GM23338 (cell line): ENCODE measurements around the gene ABCA4. TPM values are rescaled to one million over a fixed set of nuclear protein-coding genes. Genes with fewer than 3 reads are reported as not detected.

Experiments
- ATAC-seq: fragments of 200-7000 bp; cut with Tn5 transposase; 3 replicates; pipeline ENCODE4 v1.9.1; 2020
- DNase-seq: peaks from one replicate; pipeline ENCODE4 v3.0.0-alpha.2; 2015; ENCODE audit warnings: low spot score
- H2AFZ ChIP-seq: fragments of 200-600 bp; sonication (generic); 2 replicates; pipeline ENCODE4 v1.8.0; 2016; ENCODE audit warnings: antibody characterized with exemption, mild to moderate bottlenecking, moderate library complexity
- H3F3A ChIP-seq: fragments of 200-600 bp; sonication (generic); replicated peaks from 2 replicates; pipeline ENCODE4 v1.8.0; 2017; ENCODE audit warnings: antibody characterized with exemption, mixed run types, low read depth
- H3K27ac ChIP-seq: fragments of 200-600 bp; sonication (generic); 2 replicates; pipeline ENCODE4 v1.6.1; 2016; ENCODE audit warnings: low read depth
- H3K27me3 ChIP-seq: fragments of 200-600 bp; sonication (generic); 2 replicates; pipeline ENCODE4 v1.8.0; 2016; ENCODE audit warnings: mild to moderate bottlenecking, mixed run types, moderate library complexity; ENCODE audit not compliant: insufficient read depth
- H3K36me3 ChIP-seq: fragments of 200-600 bp; sonication (generic); 2 replicates; pipeline ENCODE4 v1.8.0; 2016; ENCODE audit warnings: mild to moderate bottlenecking; ENCODE audit not compliant: insufficient read depth
- H3K4me1 ChIP-seq: fragments of 200-600 bp; sonication (generic); 2 replicates; pipeline ENCODE4 v1.8.0; 2016; ENCODE audit warnings: mild to moderate bottlenecking, moderate library complexity; ENCODE audit not compliant: insufficient read depth
- H3K4me2 ChIP-seq: fragments of 200-600 bp; sonication (generic); 2 replicates; pipeline ENCODE4 v1.7.1; 2017; ENCODE audit warnings: mixed run types
- H3K4me3 ChIP-seq: fragments of 200-600 bp; sonication (generic); 2 replicates; pipeline ENCODE4 v1.6.1; 2016; ENCODE audit warnings: mixed run types
- H3K79me2 ChIP-seq: fragments of 200-600 bp; sonication (generic); replicated peaks from 2 replicates; pipeline ENCODE4 v1.8.0; 2017; ENCODE audit warnings: mild to moderate bottlenecking; ENCODE audit not compliant: insufficient read depth
- H3K9me2 ChIP-seq: fragments of 200-600 bp; sonication (generic); 2 replicates; pipeline ENCODE4 v1.8.0; 2017; ENCODE audit not compliant: insufficient read depth
- H4K20me1 ChIP-seq: fragments of 200-600 bp; sonication (generic); replicated peaks from 2 replicates; pipeline ENCODE4 v1.8.0; 2017; ENCODE audit warnings: mild to moderate bottlenecking; ENCODE audit not compliant: insufficient read depth
- H3K27ac Mint-ChIP-seq: 2 replicates; pipeline ENCODE4 v1.8.0; 2020; ENCODE audit warnings: inconsistent platforms, mild to moderate bottlenecking, moderate library complexity, mixed read lengths
- H3K27me3 Mint-ChIP-seq: 3 replicates; pipeline ENCODE4 v1.8.0; 2022; ENCODE audit warnings: low read depth, mild to moderate bottlenecking, moderate library complexity, mixed read lengths, inconsistent platforms; ENCODE audit not compliant: insufficient read depth, poor library complexity
- H3K36me3 Mint-ChIP-seq: 3 replicates; pipeline ENCODE4 v1.8.0; 2021; ENCODE audit warnings: low read depth, mild to moderate bottlenecking, inconsistent platforms, moderate library complexity, mixed read lengths
- H3K4me1 Mint-ChIP-seq: 3 replicates; pipeline ENCODE4 v1.8.0; 2020; ENCODE audit warnings: mild to moderate bottlenecking, inconsistent platforms, mixed read lengths
- H3K4me3 Mint-ChIP-seq: 3 replicates; pipeline ENCODE4 v1.8.0; 2021; ENCODE audit warnings: moderate library complexity, mild to moderate bottlenecking, inconsistent platforms, mixed read lengths
- H3K9me3 Mint-ChIP-seq: 3 replicates; pipeline ENCODE4 v1.8.0; 2020; ENCODE audit warnings: moderate library complexity, mild to moderate bottlenecking, inconsistent platforms, mixed read lengths
- EZH2phosphoT487 ChIP-seq: fragments of 200-600 bp; sonication (generic); IDR thresholded peaks from one replicate; pipeline ENCODE4 v1.8.1; 2018; ENCODE audit warnings: antibody characterized with exemption; ENCODE audit not compliant: unreplicated experiment
- JUNB ChIP-seq: IDR thresholded peaks from one replicate; pipeline ENCODE4 v1.6.1; 2016; ENCODE audit warnings: antibody characterized with exemption; ENCODE audit not compliant: unreplicated experiment
- NANOG ChIP-seq: IDR thresholded peaks from 2 replicates; pipeline ENCODE4 v1.6.1; 2016; ENCODE audit warnings: antibody characterized with exemption, borderline replicate concordance
- ZNF114 ChIP-seq: fragments of 250-450 bp; sonication (Bioruptor Pico); IDR thresholded peaks from 2 replicates; pipeline ENCODE4 v1.5.0; 2020; ENCODE audit warnings: mild to moderate bottlenecking, moderate library complexity
- ZNF331 ChIP-seq: fragments of 250-450 bp; sonication (Bioruptor Pico); IDR thresholded peaks from 2 replicates; pipeline ENCODE4 v1.5.0; 2020; ENCODE audit warnings: low read depth, mild to moderate bottlenecking, moderate library complexity
- polyA plus RNA-seq: library from polyadenylated mRNA; unstranded; fragments of >200 nt; fragmentation: Nextera tagmentation; extraction: Ambion mirVana; gene quantifications from 2 replicates; pipeline ENCODE4 v1.2.1, GENCODE V29; 2016
- total RNA-seq: library from RNA; depleted of rRNA; stranded (reverse); fragments of >200 nt; shearing (Covaris generic); gene quantifications from 2 replicates; pipeline ENCODE4 v1.2.3, GENCODE V29; 2014
- TF ChIP-seq, protein P1 (sequence below): fragments of 250-450 bp; sonication (Bioruptor Pico); IDR thresholded peaks from 2 replicates; pipeline ENCODE4 v1.5.0; 2020; ENCODE audit warnings: mild to moderate bottlenecking, moderate library complexity
- TF ChIP-seq, protein P2 (sequence below): IDR thresholded peaks from 2 replicates; pipeline ENCODE4 v1.6.1; 2016; ENCODE audit warnings: antibody characterized with exemption
- TF ChIP-seq, protein P3 (sequence below): IDR thresholded peaks from one replicate; pipeline ENCODE4 v1.6.1; 2018; ENCODE audit warnings: antibody characterized with exemption; ENCODE audit not compliant: unreplicated experiment

ABCA4 gene
- total and polyA plus RNA-seq, 2 experiments from 2014 or later: not detected

- TF ChIP-seq, protein P1, sequence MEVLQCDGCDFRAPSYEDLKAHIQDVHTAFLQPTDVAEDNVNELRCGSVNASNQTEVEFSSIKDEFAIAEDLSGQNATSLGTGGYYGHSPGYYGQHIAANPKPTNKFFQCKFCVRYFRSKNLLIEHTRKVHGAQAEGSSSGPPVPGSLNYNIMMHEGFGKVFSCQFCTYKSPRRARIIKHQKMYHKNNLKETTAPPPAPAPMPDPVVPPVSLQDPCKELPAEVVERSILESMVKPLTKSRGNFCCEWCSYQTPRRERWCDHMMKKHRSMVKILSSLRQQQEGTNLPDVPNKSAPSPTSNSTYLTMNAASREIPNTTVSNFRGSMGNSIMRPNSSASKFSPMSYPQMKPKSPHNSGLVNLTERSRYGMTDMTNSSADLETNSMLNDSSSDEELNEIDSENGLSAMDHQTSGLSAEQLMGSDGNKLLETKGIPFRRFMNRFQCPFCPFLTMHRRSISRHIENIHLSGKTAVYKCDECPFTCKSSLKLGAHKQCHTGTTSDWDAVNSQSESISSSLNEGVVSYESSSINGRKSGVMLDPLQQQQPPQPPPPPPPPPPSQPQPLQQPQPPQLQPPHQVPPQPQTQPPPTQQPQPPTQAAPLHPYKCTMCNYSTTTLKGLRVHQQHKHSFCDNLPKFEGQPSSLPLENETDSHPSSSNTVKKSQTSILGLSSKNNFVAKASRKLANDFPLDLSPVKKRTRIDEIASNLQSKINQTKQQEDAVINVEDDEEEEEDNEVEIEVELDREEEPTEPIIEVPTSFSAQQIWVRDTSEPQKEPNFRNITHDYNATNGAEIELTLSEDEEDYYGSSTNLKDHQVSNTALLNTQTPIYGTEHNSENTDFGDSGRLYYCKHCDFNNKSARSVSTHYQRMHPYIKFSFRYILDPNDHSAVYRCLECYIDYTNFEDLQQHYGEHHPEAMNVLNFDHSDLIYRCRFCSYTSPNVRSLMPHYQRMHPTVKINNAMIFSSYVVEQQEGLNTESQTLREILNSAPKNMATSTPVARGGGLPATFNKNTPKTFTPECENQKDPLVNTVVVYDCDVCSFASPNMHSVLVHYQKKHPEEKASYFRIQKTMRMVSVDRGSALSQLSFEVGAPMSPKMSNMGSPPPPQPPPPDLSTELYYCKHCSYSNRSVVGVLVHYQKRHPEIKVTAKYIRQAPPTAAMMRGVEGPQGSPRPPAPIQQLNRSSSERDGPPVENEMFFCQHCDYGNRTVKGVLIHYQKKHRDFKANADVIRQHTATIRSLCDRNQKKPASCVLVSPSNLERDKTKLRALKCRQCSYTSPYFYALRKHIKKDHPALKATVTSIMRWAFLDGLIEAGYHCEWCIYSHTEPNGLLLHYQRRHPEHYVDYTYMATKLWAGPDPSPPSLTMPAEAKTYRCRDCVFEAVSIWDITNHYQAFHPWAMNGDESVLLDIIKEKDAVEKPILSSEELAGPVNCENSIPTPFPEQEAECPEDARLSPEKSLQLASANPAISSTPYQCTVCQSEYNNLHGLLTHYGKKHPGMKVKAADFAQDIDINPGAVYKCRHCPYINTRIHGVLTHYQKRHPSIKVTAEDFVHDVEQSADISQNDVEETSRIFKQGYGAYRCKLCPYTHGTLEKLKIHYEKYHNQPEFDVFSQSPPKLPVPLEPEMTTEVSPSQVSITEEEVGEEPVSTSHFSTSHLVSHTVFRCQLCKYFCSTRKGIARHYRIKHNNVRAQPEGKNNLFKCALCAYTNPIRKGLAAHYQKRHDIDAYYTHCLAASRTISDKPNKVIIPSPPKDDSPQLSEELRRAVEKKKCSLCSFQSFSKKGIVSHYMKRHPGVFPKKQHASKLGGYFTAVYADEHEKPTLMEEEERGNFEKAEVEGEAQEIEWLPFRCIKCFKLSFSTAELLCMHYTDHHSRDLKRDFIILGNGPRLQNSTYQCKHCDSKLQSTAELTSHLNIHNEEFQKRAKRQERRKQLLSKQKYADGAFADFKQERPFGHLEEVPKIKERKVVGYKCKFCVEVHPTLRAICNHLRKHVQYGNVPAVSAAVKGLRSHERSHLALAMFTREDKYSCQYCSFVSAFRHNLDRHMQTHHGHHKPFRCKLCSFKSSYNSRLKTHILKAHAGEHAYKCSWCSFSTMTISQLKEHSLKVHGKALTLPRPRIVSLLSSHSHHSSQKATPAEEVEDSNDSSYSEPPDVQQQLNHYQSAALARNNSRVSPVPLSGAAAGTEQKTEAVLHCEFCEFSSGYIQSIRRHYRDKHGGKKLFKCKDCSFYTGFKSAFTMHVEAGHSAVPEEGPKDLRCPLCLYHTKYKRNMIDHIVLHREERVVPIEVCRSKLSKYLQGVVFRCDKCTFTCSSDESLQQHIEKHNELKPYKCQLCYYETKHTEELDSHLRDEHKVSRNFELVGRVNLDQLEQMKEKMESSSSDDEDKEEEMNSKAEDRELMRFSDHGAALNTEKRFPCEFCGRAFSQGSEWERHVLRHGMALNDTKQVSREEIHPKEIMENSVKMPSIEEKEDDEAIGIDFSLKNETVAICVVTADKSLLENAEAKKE (CRISPR knock-in tag): no peak
- TF ChIP-seq NANOG (no peak), ZNF331 (CRISPR knock-in tag) (no peak)
- TF ChIP-seq, protein P2, sequence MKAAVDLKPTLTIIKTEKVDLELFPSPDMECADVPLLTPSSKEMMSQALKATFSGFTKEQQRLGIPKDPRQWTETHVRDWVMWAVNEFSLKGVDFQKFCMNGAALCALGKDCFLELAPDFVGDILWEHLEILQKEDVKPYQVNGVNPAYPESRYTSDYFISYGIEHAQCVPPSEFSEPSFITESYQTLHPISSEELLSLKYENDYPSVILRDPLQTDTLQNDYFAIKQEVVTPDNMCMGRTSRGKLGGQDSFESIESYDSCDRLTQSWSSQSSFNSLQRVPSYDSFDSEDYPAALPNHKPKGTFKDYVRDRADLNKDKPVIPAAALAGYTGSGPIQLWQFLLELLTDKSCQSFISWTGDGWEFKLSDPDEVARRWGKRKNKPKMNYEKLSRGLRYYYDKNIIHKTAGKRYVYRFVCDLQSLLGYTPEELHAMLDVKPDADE: no peak
Observed at GRCh38 chr1:94004924-94005323, 116.0 kb downstream of the ABCA4 start (continued).

- H3K27ac ChIP-seq: no peak overlapping the region
- no peak overlapping the region for H3K4me3 ChIP-seq
- H2AFZ ChIP-seq: peak overlapping the region; percentile 63
- no peak overlapping the region for H3K27ac Mint-ChIP-seq
- DNase-seq (no peak), ATAC-seq (no peak)
- H3K4me2 ChIP-seq: no peak overlapping the region
- no peaks in the 10 kb centered on the region for H3K9me2 ChIP-seq
- no peaks in the 10 kb centered on the region; the same call in 2 of the 3 replicates for H3K36me3 Mint-ChIP-seq
- no peaks in the 10 kb centered on the region for H3K4me1 ChIP-seq
- H3K36me3 ChIP-seq: no peaks in the 10 kb centered on the region
- peaks cover 9% of the 10 kb centered on the region for H3K27me3 Mint-ChIP-seq
- H3K79me2 ChIP-seq: no peaks in the 10 kb centered on the region
- H3K27me3 ChIP-seq: no peaks in the 10 kb centered on the region
- H3K4me3 Mint-ChIP-seq: no peak overlapping the region
- H3K4me1 Mint-ChIP-seq: peaks cover 5% of the 10 kb centered on the region
- H4K20me1 ChIP-seq: no peaks in the 10 kb centered on the region
- H3F3A ChIP-seq: no peaks in the 10 kb centered on the region
- no peaks in the 10 kb centered on the region for H3K9me3 Mint-ChIP-seq
- TF ChIP-seq EZH2phosphoT487 (no peak), JUNB (no peak), ZNF331 (CRISPR knock-in tag) (no peak), ZNF114 (no peak)
- TF ChIP-seq, protein P2: no peak
- TF ChIP-seq, protein P3, sequence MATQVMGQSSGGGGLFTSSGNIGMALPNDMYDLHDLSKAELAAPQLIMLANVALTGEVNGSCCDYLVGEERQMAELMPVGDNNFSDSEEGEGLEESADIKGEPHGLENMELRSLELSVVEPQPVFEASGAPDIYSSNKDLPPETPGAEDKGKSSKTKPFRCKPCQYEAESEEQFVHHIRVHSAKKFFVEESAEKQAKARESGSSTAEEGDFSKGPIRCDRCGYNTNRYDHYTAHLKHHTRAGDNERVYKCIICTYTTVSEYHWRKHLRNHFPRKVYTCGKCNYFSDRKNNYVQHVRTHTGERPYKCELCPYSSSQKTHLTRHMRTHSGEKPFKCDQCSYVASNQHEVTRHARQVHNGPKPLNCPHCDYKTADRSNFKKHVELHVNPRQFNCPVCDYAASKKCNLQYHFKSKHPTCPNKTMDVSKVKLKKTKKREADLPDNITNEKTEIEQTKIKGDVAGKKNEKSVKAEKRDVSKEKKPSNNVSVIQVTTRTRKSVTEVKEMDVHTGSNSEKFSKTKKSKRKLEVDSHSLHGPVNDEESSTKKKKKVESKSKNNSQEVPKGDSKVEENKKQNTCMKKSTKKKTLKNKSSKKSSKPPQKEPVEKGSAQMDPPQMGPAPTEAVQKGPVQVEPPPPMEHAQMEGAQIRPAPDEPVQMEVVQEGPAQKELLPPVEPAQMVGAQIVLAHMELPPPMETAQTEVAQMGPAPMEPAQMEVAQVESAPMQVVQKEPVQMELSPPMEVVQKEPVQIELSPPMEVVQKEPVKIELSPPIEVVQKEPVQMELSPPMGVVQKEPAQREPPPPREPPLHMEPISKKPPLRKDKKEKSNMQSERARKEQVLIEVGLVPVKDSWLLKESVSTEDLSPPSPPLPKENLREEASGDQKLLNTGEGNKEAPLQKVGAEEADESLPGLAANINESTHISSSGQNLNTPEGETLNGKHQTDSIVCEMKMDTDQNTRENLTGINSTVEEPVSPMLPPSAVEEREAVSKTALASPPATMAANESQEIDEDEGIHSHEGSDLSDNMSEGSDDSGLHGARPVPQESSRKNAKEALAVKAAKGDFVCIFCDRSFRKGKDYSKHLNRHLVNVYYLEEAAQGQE: no peak
Observed at GRCh38 chr1:94002046-94002787, 118.7 kb downstream of the ABCA4 start.
